Measurements from ENCODE around the gene TIGD2.
A peak's percentile ranks its signal among the peaks of the same experiment; 100 is the strongest.
"Not testable (repeated sequence)": the region's sequence is repeated elsewhere in the genome, so short reads cannot be mapped to it uniquely, and the experiment has no call there.

The TIGD2 gene

DNA sequence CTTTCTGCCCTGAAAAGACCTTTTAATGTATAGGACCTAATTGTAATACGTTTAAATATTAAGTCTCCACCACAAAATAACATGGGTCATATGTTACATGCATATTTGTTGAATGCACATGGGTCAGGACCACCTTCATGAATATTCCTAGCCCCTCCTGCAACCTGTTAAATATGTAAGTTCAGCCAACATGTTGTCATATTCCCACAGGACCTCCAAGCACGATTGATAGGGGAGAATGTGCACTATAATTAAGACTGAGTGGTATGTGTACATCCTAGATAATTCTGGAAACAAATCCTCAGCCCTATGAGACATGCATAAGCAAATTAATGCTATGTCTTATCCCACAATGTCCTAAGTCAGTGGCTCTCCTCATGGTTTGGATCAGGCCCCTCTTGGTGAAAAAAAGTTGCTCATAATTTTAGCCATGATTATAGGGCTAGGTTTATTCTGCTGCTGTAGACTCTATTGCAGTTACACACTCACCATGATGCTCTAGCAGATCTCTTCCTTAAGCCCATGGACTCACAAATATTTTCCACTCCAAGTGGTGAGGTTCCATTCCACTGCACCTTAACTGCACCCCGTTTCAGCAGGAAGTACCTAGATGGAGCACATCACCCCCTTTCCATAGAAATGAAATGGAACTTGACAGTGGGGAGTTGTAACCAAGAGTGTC, 10.2 kb downstream of the TIGD2 start:
- DNase-seq, result no peak

DNA sequence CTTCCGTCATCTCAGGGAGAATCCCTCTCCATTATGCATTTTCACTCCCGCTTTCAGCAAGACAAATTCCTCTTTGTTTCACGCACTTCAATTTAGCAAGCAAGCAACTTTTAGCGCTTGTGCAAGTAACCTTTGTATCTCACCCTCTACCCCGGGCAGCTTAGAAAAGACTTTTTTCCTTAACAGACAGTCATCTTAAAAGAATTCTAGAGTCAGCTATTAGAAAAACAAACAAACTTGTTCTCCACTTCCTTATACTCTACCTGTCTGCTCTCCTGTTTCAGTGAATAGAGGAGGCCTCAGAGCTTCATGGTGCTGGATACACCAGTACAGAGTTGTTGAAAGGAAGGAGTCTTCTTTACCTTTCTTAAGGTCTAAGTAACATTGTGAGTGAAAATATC, 12.1 kb downstream of the TIGD2 start:
- DNase-seq, result no peak

DNA sequence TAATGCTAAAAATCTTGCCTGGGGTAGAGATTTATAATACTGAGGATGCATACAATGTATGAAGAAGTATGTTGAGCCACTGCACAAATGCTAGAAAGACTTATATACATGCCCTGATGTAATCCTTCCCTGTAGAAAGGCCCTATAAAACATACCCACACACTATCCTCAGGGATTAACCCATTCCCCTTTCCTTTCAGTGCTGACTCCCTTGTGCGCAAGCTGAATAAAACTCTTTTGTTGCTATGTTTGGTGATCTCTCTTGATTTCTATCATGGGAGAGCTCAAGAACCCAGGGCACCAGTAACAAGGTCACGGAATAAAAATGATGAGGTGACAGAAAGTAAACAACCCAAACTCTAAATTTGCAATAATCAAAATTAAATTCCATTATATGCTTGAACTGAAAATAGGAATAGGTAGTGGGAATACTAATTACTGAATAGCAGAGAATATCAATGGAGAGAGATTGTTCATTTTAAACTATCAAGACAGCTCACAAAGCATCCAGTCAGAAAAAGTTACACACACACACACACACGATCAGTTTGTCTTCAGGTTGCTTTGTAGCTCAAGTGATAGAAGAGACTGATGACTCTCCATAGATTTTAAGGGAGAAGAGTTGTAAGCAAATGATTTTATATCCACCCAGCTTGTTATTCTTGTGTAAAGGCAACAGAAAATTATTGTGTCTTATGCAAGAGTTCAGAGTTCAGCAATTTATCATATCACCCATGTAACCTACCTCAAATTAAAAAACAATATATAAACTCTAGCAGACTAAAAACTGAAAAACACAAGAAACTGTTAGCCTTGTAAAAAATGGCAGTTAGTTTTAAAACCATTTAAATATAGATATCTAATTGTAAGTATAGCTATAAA, 14.8 kb downstream of the TIGD2 start:
- no peak for DNase-seq

DNA sequence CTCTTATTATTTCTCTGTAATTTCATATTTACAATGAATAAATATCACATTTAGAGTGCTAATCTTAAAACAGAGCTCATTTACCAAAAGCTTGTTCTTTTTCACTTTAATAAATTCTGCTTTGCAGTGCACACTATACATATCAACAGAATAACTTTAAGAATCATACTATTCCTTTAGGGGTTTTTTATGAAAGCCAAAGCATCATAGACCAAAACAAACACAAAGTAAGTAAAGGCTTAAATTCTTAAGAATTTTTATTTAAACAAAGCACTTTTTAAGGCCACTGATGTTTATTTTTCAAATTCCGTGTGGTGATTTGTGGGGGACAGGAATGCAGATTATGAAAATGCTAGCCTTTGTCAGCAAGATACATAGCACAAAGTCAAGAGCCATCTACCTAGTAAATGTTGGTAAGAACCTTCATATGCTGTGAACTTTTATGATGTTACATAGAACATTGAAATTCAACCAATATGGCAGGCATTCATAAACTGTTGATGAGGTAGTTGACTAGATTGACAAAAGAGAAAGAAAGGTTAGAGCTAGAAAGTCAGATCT, 17.8 kb downstream of the TIGD2 start:
- DNase-seq, result peak; percentile 37

DNA sequence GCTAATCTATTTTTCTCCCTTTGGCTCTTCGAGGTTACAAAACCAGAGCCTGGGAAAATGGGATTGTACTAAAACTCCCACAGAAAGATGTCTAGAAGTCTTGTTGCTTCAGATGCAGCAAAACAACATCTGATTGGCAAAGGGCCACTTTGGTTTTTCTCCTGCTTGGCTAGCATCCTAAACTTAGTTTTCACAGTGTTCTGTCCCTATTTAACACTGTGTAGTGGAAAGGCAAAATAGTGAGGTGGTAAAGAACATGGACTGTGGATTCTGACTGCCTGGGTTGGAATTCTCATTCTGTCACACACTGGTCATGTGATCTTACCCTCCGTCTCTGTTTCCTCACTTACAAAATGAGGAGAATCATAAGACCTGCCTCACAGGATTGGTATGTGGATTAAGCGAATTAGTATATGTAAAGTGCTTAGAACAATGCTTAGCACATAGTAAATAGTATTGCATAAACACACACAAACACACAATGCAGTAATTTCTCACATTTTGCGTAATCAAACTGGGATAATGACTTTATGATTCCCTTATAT, 23.5 kb downstream of the TIGD2 start:
- peak; percentile 83 for DNase-seq

DNA sequence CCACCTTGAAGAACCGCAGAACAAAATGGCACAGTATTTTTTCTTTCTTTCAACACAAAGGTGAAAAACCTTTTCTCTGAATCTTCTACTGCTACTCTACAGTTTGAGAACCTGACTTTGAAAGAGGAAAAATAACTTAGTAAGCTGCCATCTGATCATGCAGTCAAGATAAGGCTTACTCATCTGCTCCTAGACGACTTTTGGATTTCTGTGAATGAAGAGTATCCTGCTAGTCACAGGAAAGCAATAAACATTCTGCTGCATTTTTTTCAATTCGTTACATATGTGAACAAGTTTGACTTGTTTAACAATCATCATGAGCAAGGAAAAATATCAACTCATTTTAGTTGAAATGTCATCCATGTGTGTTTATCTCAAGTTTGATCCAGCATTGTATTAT, 25.2 kb downstream of the TIGD2 start:
- DNase-seq, result peak; percentile 47

DNA sequence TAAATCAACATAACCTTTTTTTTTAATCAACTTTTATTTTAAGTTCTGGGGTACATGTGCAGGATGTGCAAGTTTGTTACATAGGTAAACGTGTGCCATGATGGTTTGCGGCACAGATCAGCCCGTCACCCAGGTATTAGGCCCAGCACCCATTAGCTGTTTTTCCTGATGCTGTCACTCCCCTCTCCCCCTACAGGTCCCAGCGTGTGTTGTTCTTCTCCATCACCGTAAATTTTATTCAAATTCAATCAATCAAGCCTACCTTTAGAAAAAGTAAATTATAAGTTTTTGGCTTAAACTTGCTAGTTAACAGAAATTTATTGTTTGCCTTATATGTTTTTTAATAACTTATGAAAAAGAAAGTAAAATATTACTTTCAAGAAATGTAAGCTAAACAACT, 25.9 kb downstream of the TIGD2 start:
- DNase-seq, result no peak

DNA sequence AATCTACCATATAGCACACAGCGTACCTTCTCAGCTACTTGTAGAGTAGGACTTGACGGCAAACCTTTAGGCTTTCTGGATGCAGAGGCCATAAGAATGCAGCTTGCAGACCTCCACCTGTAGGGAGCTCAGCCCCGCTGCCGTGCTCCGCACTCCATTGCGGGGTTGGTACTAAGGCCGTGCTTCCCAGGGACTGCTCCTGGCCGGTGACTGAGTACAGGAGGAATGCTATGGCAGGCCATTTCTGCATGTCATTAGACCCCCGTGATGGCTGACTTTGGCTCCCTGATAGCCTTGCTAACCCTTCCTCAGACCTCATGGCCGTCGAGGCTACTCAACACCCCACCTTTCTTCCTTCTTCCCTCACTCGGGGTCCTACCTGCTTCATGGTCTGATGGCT, 26.4 kb downstream of the TIGD2 start:
- no peak for DNase-seq

DNA sequence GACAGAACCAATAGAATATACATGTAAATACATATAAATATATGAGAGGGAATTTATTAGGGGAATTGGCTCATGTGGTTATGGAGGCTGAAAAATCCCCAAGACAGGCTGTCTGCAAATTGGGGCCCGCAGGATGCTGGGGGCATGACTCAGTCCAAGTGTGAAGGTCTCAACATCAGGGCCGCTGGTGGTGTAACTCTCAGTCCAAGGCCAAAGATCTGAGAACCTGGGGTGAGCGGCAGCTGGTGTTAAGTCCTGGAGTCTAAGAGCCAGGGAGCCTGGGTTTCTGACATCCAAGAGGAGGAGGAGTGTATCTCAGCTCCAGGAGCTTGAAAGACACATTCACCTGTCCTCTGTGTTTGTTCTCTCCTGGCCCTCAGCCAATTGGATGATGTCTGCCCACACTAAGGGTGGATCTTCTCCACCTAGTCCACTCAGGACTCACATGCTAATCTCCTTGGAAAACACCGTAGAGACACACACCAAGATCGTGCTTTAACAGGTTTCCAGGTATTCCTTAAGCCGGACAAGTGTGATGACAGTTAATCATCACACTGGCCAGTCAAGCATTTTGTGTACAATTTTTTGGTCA, 28.9 kb downstream of the TIGD2 start:
- peak; percentile 4 for DNase-seq

DNA sequence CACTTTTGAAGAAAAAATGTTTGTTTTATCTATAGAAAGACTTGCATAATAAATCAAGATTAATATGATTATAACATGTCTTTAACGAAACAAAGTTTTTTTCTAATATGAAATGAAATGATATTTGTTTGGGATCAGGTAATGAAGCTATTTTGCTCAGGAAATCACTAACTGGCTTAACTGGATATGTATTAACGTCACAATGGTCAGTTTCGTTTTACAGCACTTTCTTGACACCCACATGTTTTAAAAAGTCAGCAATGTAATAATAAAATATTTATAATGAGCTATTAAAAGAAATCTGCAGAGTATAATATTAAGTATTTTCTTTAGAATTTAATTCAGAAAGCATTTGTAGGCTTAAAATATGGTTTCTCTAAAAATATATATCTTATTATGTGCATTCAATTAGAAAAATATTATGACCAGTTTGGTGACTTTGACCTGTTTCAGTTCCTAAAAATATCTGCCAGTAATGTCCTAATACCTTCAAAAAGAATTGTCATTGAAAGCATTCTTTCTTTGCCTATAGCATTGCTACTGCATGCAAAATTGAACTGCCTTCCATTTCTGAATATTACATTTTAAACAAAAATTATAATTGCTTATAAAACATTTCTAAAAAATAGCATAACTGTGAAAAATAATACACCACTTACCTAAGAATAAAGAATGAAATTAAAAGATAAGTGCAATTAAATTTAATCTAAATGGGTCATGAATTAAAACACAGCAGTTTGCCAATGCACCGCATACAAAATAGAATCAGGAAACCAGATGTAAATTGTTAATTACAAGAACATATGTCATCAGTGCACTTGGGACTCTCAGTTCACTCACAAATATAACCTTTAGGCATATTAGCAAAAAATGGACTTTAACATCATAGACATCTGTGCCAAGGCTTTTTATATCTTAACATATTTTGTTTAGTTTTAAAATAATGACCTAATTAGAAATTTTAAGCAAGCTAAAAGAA, 31.6 kb downstream of the TIGD2 start:
- DNase-seq, result no peak

DNA sequence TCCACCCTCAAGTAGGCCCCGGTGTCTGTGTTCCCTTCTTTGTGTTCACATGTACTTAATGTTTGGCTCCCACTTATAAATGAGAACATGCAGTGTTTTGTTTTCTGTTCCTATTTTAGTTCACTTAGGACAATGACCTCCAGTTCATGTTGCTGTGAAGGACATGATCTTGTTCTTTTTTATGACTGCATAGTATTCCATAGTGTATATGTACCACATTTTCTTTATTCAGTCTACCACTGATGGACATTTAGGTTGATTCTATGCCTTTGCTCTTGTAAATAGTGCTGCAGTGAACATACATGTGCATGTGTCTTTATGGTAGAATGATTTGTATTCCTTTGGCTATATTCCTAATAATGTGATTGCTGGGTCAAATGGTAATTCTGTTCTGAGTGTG, 33.3 kb downstream of the TIGD2 start:
- not testable (repeated sequence) for DNase-seq

DNA sequence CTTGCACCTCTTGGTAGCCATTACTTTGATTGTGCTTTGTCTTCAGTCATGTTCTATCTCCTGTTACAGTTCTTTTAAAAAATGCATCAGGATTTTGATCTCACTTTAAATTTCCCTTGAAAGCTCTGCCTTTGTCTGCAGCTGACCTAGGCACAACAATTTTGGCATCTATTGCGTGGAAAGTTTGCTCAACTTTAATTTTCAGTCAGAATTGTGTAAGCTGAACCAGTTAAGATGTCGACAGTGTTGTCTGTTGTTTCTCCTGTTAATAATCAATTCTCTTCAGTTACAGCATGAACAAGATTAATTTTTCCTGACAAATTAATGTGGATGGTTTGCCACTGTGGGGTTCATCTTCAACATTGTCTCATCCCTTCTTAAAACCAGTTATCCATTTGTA, 34.9 kb downstream of the TIGD2 start:
- no peak for DNase-seq

DNA sequence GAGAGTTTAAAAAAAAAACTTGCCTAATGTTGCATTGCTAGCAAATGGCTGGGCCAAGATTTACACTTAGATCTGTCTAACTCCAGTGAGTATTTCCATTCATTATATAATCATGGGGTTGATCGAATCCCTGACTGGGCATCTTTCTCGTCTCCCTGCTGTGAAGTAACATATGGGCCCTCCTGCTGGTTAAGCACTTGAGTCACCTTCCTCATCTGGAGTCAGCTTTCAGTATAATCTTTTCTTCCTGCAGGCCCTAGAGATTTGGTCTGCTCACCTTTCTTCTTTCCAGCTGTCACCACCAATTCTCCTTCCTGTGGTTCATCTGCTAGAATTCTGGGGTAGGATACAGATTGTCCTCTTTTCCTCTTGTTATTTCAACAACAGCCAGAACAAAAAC, 41.6 kb downstream of the TIGD2 start:
- DNase-seq, result no peak

DNA sequence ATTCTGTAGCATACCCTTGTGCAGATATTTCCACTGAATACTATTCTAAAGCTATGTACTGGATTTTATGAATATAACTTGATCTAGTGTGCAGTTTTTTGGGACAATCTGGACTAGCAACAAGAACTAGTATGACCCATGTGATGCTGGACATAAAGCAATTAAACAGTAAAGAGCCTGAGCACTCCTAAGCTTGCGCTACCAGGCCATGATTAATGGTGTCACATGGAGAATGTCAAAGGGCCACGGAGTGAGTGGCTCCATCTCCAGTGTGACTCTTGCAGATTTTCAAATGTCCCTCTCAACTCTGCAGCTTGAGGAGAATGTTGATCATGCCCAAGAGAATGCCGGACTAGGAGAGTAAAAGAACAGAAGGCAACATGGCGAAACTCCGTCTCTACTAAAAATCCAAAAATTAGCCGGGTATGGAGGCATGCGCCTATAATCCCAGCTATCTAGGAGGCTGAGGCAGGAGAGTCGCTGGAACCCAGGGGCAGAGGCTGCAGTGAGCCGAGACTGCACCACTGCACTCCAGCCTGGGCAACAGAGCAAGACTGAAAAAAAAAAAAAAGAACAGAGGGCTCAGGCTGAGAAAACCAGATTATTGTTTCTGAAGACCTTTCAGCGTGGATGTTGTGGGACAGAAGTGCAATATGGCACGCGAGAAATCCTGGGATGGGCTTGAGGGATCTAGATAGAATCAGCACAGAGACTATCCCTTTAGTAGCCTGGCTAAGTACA, 45.0 kb downstream of the TIGD2 start:
- DNase-seq, result no peak

DNA sequence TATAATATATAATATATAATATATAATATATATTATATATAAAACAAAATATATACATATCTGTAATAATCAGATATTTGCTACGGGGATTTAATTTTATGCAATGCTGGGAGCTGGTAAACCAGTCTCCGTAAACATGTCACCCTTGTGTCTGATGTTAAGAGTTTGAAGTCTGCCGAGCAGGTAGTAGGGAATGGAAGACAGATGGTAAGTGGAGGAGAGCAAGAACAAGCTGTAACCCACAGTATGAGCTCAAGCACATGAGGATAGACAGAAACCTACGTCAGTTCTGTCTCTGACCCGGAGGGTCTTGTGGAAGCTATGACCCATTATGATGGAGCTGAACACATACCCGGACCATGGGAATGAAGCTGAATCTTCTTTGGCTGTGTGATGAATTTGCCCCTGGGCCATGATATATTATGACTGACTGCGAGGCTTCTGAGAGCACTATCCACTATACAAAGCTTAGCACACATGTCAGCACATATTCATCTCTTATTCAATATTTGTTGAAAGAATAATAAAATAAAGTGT, 46.2 kb downstream of the TIGD2 start:
- DNase-seq, result no peak

DNA sequence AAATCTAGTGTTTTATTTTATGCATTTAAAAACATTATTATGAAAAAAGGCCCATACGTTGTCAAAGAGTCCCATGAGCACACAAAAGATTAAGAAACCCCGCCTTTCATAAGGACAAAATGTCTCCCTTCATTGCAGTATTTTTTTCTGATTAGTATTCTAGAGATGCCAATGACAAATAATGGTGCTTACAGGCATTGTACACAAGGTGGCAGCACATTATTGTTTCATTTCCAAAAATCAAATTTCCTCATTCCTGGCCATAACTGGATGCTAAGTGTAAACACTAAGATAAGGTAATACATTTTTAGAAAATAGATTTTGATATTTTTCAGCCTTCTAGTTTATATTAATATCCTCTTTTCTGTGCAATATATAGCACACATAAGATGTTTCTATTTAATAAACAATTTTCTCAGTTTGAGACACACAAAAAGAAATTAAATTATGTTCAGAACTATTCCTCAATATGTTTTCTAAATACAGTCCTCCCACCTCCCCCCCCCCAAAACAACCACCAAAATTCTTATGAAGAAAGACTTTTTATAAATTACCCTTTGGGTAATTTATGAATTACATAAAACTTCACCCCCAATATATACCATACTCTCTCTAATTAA, 47.7 kb downstream of the TIGD2 start:
- peak; percentile 58 for DNase-seq

DNA sequence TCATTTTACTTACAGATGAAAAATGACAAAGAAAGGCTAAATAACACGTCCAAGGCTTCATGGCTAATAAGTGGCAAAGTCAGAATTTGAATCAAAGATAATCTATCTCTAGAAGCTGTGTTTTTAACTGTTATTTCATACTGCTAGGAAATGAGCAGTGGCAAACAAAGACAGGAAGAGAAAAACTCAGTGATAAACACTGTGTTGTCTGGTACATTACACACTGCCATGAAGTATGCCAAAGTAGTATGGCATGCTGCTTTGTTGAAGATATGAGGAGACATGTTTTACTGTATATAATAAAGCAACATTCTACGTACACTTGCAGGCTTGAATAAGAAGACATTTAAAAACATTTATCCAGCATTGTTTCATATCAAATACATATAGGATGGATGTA, 49.5 kb downstream of the TIGD2 start:
- no peak for DNase-seq

DNA sequence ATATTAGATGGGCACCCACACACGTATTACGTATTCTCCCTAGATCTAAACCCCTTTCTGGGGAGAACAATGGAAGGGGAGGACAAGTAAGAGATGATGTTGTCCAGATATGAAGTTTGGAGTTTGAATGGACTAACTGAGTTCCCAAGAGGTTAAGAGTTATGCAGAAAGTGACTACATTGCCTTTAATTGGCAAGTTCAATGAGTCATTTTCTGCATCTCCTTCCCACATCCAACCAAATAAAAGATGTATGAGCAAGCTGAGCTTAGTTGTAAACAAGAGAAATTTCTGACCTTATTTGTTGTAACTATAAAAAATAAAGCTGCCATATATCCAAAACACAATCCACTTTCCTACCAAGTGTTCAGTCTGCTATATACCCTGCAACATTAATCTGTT, 50.5 kb downstream of the TIGD2 start:
- DNase-seq, result no peak

DNA sequence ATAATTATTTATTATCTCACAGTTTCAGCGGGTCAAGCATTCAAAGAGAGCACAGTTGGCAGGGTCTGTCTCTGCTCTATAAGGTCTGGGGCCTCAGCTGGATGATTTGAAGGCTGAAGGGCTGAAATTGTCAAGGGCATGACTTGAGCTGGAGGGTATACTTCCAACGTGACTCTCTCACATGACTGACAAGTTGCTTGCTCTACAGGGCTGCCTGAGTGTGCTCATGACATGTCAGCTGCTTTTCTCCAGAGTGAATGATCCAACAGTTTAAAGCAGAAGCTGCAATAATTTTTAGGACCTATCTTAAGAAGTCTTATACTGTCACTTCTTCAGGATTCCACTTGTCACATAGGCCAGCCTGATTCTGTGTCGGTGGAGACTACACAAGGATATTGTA, 51.2 kb downstream of the TIGD2 start:
- no peak for DNase-seq

DNA sequence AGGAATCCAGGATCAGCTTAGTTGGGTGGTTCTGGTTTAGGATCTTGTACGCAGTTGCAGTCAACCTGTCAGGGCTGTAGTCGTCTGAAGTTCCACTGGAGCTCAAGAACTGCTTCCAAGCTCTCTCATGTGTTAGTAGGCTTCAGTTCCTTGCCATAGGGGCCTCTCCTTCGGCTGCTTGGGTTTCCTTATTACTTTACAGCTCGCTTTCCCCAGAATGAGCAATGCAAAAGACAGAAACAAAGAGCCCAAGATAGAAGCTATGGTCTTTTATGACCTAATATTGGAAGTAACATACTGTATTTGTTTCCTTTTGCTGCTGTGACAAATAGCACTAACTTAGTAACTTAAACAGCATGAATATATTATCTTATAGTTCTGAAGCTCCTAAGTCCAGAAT, 51.7 kb downstream of the TIGD2 start:
- no peak for DNase-seq

DNA sequence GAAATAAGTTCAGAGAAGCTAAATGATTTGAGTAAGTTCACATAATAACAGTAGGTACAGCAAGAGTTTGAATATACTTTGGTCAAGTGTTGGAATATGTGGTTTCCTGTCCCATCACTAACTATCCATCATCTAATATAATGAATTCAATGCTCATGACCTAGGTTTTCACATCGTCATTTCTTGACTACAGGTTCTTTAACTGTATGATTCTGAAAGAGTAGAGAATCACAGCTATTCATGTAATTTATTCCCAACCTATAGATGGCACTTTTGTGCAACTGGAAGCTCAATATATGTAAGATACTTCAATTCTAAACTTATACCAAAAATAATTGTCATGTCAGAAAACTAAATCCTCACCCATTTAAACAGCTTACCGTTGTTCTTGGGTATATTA, 53.1 kb downstream of the TIGD2 start:
- DNase-seq, result no peak

Measured in HCEC 1CT (cell line).